KMS-11 (cell line): ENCODE data around the gene ADCK2.
A peak's percentile ranks its signal among the peaks of the same experiment; 100 is the strongest.

ENCODE experiments used
- H2AFZ ChIP-seq: fragments of 200-600 bp; sonication (generic); 2 replicates; pipeline ENCODE4 v1.6.1; 2016; ENCODE audit warnings: antibody characterized with exemption, mixed run types, low read depth
- H3K27ac ChIP-seq: fragments of 200-600 bp; sonication (generic); 2 replicates; pipeline ENCODE4 v1.6.1; 2016; ENCODE audit warnings: mild to moderate bottlenecking, mixed run types
- H3K27me3 ChIP-seq: fragments of 200-600 bp; sonication (generic); 2 replicates; pipeline ENCODE4 v1.6.1; 2017; ENCODE audit warnings: mild to moderate bottlenecking, low read depth, mixed run types, moderate library complexity; ENCODE audit not compliant: insufficient read depth
- H3K36me3 ChIP-seq: fragments of 200-600 bp; sonication (generic); 2 replicates; pipeline ENCODE4 v1.6.1; 2017; ENCODE audit warnings: mild to moderate bottlenecking, mixed run types; ENCODE audit not compliant: insufficient read depth
- H3K4me1 ChIP-seq: fragments of 200-600 bp; sonication (generic); 2 replicates; pipeline ENCODE4 v1.6.1; 2016; ENCODE audit warnings: mild to moderate bottlenecking, low read depth, mixed run types; ENCODE audit not compliant: poor library complexity, severe bottlenecking
- H3K4me2 ChIP-seq: fragments of 200-600 bp; sonication (generic); 2 replicates; pipeline ENCODE4 v1.7.0; 2016; ENCODE audit warnings: mild to moderate bottlenecking, mixed run types
- H3K4me3 ChIP-seq: fragments of 200-600 bp; sonication (generic); IDR thresholded peaks from 2 replicates; pipeline ENCODE4 v1.6.1; 2017; ENCODE audit warnings: low read depth, low read length, mixed read lengths; ENCODE audit not compliant: insufficient read depth
- H3K79me2 ChIP-seq: fragments of 200-600 bp; sonication (generic); 2 replicates; pipeline ENCODE4 v1.6.1; 2016; ENCODE audit warnings: low read depth, mixed run types; ENCODE audit not compliant: insufficient read depth
- H3K9ac ChIP-seq: fragments of 200-600 bp; sonication (generic); 2 replicates; pipeline ENCODE4 v1.6.1; 2016; ENCODE audit warnings: mild to moderate bottlenecking, mixed run types
- H4K20me1 ChIP-seq: fragments of 200-600 bp; sonication (generic); 2 replicates; pipeline ENCODE4 v1.6.1; 2016; ENCODE audit warnings: mild to moderate bottlenecking, mixed run types; ENCODE audit not compliant: insufficient read depth
- TF ChIP-seq, protein P1 (sequence below): fragments of 200-600 bp; sonication (generic); conservative IDR thresholded peaks from 2 replicates; pipeline ENCODE4 v1.6.1; 2017; ENCODE audit warnings: low read depth, mild to moderate bottlenecking, antibody characterized with exemption, low read length, moderate library complexity, mixed read lengths

ADCK2 gene

DNA sequence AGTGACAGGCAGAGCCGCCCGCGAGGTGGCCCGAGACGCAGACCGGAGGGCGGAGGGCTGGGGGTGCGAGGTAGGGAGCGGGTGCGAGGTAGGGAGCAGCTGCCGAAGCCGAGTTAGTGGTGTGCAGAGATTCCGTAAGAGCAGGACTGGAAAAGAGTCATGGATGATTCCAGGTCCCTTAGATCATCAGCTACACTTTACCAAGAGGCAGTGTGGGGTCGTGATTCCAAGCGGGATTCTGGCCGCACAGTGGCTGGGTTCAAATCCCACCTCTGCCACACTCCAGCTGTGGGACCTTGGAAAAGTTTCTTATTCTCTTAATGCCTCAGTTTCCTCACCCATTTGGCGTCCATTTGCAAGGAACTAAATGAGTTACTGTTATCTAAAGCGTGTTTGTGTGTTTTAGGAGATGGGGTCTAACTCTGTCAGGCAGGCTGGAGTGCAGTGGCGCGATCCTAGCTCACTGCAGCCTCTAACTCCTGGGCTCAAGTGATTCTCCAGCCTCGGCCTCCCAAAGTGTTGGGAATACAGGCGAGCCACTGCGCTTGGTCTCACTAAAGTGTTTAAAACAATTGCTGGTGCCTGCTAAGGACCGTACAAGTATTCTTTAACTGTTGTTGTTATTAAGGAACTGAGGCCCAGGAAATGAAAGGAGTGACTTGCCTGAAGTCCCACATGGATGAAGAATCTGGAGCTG is 24.9 kb downstream of the ADCK2 start:
- Histone ChIP-seq H3K27me3 (no peaks in the 10 kb centered on the region), H3K4me1 (peaks cover 17% of the 10 kb centered on the region), H3K9ac (peak overlapping the region; percentile 95), H3K27ac (peak overlapping the region; percentile 80), H3K4me3 (peak overlapping the region; percentile 62), H2AFZ (peak overlapping the region; percentile 67), H3K4me2 (peak overlapping the region; percentile 85), H3K79me2 (peaks cover 55% of the 10 kb centered on the region), H3K36me3 (no peaks in the 10 kb centered on the region), H4K20me1 (no peaks in the 10 kb centered on the region)
- TF ChIP-seq, protein P1, sequence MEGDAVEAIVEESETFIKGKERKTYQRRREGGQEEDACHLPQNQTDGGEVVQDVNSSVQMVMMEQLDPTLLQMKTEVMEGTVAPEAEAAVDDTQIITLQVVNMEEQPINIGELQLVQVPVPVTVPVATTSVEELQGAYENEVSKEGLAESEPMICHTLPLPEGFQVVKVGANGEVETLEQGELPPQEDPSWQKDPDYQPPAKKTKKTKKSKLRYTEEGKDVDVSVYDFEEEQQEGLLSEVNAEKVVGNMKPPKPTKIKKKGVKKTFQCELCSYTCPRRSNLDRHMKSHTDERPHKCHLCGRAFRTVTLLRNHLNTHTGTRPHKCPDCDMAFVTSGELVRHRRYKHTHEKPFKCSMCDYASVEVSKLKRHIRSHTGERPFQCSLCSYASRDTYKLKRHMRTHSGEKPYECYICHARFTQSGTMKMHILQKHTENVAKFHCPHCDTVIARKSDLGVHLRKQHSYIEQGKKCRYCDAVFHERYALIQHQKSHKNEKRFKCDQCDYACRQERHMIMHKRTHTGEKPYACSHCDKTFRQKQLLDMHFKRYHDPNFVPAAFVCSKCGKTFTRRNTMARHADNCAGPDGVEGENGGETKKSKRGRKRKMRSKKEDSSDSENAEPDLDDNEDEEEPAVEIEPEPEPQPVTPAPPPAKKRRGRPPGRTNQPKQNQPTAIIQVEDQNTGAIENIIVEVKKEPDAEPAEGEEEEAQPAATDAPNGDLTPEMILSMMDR: no peak

DNA sequence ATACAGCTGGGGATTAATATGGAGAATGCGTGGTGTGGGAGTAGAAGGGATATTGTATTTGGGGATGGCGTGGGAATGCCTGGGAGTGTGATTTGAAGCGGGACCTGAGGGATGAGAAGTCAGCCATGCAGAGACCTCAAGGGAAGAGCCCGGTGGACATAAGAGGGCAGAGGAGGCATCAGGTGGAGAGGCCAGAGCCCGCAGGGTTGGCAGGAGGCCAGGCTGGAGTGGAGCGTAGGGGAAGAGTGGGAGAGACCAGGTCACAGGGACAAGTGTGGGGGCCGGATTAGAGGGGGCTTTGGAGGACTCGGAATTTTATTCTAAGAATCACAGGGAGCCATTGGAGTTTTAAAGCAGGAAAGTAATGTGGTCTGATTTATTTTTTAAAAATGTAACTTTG is 25.7 kb downstream of the ADCK2 start:
- TF ChIP-seq, protein P1: no peak
- Histone ChIP-seq H4K20me1 (no peaks in the 10 kb centered on the region), H3K27me3 (no peaks in the 10 kb centered on the region), H3K4me2 (peak overlapping the region; percentile 85; the same call in 1 of the 2 replicates), H3K27ac (no peak overlapping the region), H3K79me2 (peaks cover 60% of the 10 kb centered on the region), H2AFZ (no peak overlapping the region), H3K36me3 (no peaks in the 10 kb centered on the region), H3K9ac (no peak overlapping the region), H3K4me1 (peaks cover 17% of the 10 kb centered on the region), H3K4me3 (no peak overlapping the region)

DNA sequence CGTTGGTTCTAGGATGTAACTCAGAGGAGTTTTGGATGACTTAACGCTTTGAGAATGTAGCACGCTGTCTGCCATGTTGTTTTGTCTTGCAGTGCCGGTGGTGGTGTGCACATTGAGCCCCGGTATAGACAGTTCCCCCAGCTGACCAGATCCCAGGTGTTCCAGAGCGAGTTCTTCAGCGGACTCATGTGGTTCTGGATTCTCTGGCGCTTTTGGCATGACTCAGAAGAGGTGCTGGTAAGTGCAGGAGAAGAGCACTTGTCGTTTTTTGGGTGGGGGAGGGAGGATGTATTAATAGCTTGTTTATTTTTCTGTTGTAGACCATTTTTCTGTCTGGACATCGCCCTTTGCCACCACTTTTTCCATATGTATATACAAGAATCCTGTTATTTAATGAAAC is 30.0 kb downstream of the ADCK2 start:
- H3K4me1 ChIP-seq: peaks cover 7% of the 10 kb centered on the region
- H3K4me2 ChIP-seq: no peak overlapping the region
- no peak overlapping the region for H3K27ac ChIP-seq
- no peak overlapping the region for H3K9ac ChIP-seq
- no peak overlapping the region for H2AFZ ChIP-seq
- no peaks in the 10 kb centered on the region for H4K20me1 ChIP-seq
- peaks cover 54% of the 10 kb centered on the region for H3K79me2 ChIP-seq
- TF ChIP-seq, protein P1: no peak
- H3K27me3 ChIP-seq: no peaks in the 10 kb centered on the region
- H3K4me3 ChIP-seq: no peak overlapping the region
- H3K36me3 ChIP-seq: peaks cover 25% of the 10 kb centered on the region; the same call in 1 of the 2 replicates

- Histone ChIP-seq H3K79me2 (peaks cover 39% of the 10 kb centered on the region), H3K4me3 (no peak overlapping the region), H3K27ac (no peak overlapping the region), H3K4me2 (no peak overlapping the region), H3K36me3 (peaks cover 28% of the 10 kb centered on the region; the same call in 1 of the 2 replicates), H4K20me1 (no peaks in the 10 kb centered on the region), H3K27me3 (no peaks in the 10 kb centered on the region), H2AFZ (no peak overlapping the region), H3K9ac (no peak overlapping the region), H3K4me1 (no peaks in the 10 kb centered on the region)
- TF ChIP-seq, protein P1: no peak
Observed at GRCh38 chr7:140704205-140704604, 31.5 kb downstream of the ADCK2 start.
